Inflammatory macrophage treated with lipopolysaccharide for 1 hour (primary cell): ENCODE results near the gene GRHPR.

Source experiments
- DNase-seq, 2 donors: peaks; one replicate each; pipeline ENCODE4 v3.0.0-alpha.2; 2020 to 2022

GRHPR gene

GRCh38 chr9:37486256-37486615 is 63.7 kb downstream of the GRHPR start:
- no peak for DNase-seq
